DND-41 (cell line): ENCODE measurements around the gene PDE1C.

Experiments used
- EZH2 ChIP-seq: IDR thresholded peaks from 3 replicates; pipeline ENCODE4 v1.6.1; 2012; ENCODE audit warnings: borderline replicate concordance, low read depth, mild to moderate bottlenecking, moderate library complexity, low read length, inconsistent platforms; ENCODE audit not compliant: severe bottlenecking
- TF ChIP-seq, protein P1 (sequence below): IDR thresholded peaks from 2 replicates; pipeline ENCODE4 v1.5.1; 2012; ENCODE audit warnings: borderline replicate concordance, low read length, moderate library complexity, mild to moderate bottlenecking; ENCODE audit not compliant: poor library complexity, severe bottlenecking; ENCODE audit errors: extremely low read depth

DNA sequence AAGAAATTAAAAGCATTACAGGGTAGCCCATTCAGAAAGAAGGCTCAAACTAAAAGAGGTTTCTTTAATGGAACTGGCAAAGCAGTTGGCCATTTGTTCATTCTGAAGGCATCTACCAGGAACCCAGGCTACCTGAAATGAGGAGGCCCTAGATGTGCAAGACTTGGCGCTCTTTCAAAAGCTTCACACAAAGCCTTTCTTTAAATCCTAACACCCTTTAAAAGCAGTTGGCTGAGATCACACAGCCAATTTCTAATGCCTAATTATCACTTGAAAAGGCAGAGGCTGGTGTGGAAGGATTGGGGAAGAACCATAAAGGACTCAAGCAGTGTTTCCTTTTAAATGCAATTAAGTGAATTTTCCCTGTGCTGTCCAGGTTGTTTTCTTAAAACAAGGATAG is 360.0 kb downstream of the PDE1C start:
- no peak for TF ChIP-seq EZH2
- TF ChIP-seq, protein P1, sequence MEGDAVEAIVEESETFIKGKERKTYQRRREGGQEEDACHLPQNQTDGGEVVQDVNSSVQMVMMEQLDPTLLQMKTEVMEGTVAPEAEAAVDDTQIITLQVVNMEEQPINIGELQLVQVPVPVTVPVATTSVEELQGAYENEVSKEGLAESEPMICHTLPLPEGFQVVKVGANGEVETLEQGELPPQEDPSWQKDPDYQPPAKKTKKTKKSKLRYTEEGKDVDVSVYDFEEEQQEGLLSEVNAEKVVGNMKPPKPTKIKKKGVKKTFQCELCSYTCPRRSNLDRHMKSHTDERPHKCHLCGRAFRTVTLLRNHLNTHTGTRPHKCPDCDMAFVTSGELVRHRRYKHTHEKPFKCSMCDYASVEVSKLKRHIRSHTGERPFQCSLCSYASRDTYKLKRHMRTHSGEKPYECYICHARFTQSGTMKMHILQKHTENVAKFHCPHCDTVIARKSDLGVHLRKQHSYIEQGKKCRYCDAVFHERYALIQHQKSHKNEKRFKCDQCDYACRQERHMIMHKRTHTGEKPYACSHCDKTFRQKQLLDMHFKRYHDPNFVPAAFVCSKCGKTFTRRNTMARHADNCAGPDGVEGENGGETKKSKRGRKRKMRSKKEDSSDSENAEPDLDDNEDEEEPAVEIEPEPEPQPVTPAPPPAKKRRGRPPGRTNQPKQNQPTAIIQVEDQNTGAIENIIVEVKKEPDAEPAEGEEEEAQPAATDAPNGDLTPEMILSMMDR = no peak
